GM21367 (cell line): ENCODE measurements around the gene ING3.
"Not testable (repeated sequence)": the region's sequence is repeated elsewhere in the genome, so short reads cannot be mapped to it uniquely, and the experiment has no call there.

Source experiments
- ATAC-seq: cut with Tn5 transposase; IDR thresholded peaks from one replicate; pipeline ENCODE4 v1.9.1; 2021; ENCODE audit not compliant: unreplicated experiment

ING3 gene

GRCh38 chr7:121001234-121001906 is 50.8 kb downstream of the ING3 start:
- ATAC-seq, result no peak

- no peak for ATAC-seq
Observed at GRCh38 chr7:121002048-121002756, 51.6 kb downstream of the ING3 start.

DNA sequence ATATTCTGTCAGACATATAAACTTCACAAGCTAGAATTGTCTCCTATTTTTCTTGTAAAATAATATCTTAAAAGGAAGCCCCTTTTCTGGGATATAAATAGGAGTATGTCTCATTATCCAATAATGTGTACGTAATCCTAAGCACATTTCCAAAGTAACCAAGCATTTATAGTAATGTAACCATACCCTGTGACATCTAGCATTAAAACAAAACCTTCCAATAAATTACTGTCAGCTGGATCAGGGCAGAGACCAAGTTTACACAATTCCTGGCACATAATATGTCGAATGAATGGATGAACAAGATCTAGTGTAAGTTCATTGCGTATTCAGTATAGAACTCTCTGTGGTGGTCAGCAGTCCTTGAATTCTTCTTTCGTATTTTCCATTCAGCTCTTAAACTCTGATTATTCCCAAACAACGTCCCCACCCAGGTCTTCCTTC is 52.2 kb downstream of the ING3 start:
- no peak for ATAC-seq

- no peak for ATAC-seq
Observed at GRCh38 chr7:121003986-121004685, 53.6 kb downstream of the ING3 start.

DNA sequence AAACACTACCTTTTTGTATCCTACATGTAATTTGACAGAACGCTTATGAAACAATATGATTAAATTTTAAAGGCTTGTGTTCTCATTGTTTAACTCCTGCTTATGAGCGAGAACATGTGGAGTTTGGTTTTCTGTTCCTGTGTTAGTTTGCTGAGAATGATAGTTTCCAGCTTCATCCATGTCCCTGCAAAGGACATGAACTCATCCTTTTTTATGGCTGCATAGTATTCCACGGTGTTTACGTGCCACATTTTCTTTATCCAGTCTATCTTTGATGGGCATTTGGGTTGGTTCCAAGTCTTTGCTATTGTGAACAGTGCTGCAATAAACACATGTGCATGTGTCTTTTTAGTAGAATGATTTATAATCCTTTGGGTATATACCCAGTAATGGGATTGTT is 54.5 kb downstream of the ING3 start:
- ATAC-seq, result not testable (repeated sequence)

DNA sequence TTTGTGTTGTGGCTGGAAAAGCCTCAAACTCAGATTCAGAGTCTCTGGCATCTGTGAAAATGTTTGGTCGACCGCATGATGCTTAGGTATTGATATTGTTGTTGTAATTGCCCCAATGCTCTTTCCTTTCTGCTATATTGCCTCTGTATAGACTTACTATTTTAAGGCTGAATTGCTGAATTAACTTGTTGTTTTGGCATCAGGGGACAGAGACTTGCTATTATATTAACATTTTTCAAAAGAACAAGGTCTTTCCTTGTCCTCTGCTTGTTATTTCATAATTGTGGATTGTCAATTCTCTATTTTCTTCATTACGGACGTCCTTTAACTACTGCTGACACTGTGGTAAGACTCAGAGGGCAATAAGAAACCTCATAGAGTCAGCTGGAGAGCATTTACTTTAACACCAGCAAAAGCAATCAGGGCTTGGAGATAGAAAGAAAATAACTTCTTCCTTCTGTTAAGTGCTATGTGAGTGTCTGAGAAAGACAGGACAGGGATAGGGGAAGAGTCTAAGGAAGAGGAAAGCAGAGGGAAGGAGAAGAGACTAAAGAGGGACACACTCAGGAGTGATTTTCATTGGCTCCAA is 55.5 kb downstream of the ING3 start:
- no peak for ATAC-seq

- no peak for ATAC-seq
Observed at GRCh38 chr7:121006711-121007315, 56.2 kb downstream of the ING3 start.

DNA sequence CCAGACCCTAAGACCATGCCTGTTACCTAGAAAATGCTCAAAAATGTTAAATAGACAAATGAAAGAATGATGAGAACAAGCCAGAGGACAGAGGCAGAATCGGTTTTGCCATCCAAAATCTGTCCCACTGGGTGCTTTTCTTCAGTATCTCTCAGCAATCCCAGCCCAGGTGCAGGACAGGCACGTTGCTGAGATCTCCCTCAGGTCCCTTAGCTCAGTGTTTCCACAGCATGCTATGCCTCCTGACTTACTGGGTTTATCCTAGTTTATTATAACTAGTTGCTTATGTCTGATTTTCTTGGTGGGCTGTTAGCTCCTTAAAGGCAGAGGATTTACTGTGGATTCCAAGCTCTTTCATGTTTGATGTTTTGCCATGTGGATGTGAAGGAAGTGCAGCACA is 58.2 kb downstream of the ING3 start:
- no peak for ATAC-seq

- ATAC-seq, result no peak
Observed at GRCh38 chr7:121011401-121011800, 60.8 kb downstream of the ING3 start.

DNA sequence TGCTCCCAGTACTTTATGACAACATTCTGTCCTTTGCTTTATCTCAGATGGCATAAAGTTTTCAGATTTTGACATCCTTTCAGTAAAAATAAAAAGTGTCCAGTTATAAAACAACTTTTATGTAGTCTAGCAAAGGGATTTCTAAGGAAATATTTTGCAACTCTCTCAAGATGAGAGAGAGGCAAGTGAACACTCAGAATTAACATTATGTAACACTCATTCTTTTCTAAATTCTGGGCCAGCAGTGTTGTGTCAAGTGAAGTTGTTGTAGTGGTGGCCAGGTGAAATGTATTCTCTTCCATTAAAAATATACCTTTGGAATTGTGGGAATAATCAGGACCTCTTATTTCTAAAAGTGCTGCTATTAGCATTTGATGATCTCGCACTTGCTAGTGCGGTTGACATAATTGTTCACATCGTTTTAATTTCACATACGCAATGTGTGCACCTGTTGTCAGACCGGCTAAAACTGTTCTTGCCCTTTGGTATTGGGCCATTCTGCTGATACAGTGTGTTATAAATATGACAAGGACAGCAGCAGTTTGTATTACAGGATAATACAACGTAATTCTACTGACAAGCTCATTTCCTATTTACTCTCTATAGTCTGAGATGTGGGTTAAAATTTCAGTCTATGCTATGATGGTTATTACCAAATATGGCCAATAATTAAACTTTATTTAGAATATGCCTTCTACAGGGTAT is 61.7 kb downstream of the ING3 start:
- no peak for ATAC-seq

GRCh38 chr7:121012919-121013318 is 62.3 kb downstream of the ING3 start:
- no peak for ATAC-seq

DNA sequence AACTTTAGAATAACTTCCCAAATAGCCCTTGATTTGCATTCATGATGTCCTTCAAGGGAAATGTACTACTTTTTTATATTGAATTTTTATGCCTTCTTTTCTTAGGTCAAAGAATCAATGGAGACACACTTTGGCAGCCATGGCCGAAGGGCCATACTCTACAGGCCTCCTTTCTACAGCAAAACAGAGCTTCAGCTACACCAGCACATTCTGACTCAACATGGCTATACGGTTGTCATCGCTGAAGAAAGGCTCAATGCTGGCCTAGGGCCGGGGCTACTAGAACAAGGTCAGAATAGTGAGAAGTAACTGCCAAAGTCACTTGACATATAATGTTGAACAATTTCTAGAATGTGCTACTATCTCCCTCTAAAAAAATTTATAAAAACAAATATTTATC is 65.0 kb downstream of the ING3 start:
- no peak for ATAC-seq

- no peak for ATAC-seq
Observed at GRCh38 chr7:121016966-121017365, 66.4 kb downstream of the ING3 start.

GRCh38 chr7:121017586-121017985 is 67.0 kb downstream of the ING3 start:
- no peak for ATAC-seq

DNA sequence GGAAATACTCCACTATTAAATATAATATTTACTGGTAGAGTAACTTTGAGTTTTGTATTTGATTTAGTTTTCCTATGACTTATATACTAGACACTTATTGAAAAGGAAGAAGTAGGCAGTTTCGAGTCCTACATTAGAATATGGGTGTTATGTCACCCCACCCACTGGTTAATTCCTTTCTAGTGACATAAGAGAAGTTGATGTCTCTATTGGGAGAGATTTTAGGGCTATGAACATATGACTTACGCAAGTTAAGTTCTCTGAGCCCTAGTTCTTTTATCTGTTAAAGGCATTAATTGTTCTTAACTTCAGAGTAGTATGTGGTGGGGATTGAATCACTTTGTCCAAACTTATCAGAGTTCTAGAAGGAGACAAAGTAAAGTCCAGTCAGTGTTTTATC is 68.4 kb downstream of the ING3 start:
- no peak for ATAC-seq

- ATAC-seq, result no peak
Observed at GRCh38 chr7:121020249-121020988, 69.8 kb downstream of the ING3 start.

DNA sequence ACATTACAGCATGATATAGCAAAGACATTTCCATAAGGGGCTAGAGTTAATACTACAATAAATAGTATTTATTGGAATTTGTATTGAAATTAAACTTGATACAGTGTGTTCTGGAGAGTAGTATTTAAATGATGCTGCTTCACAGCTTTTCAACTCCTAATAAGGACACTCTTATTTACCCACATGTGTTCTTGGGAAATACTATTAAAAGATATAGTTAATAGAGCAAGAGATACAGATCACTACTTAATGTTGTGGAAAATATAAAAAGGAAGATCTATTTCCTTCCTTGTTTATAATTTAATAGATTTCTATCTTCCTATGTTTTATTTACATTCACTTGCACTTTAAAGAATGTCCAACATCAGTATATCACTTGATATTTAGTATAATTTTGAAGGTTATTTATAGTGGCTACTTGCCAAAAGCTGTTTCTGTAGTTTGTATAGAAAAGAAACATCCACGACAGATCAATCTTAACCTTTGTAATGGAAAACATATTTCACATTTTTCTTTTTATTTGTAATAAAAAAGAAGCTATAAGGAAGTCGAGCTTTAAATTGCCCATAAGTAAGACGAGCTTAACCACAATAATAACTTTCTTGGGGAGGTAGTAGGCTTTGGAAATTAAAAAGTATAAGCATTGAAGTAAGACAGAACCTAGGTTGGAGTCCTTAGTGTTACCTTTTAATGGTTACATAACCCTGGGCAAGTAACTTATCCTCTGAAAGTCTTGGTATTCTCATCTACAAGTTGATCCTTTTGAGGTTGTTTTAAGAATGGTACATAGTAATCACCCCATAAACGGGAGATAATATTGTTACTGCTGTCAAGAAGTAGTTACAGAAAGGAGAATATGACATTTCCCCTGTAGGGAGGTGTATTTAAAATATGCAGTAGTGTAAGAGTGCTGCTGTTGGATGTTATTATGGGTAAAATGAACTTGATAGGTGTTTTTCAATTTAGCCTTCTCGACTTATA is 70.7 kb downstream of the ING3 start:
- ATAC-seq, result no peak

GRCh38 chr7:121023194-121023593 is 72.6 kb downstream of the ING3 start:
- no peak for ATAC-seq
